Nephron progenitor cell (in vitro differentiated cells): ENCODE data around the gene XDH.

Source experiments
- DNase-seq: peaks from one replicate; pipeline ENCODE4 v3.0.0; 2021
- H3K27ac Mint-ChIP-seq: 2 replicates; pipeline ENCODE4 v1.8.0; 2021; ENCODE audit warnings: mild to moderate bottlenecking, moderate library complexity, mixed read lengths
- H3K27me3 Mint-ChIP-seq: 2 replicates; pipeline ENCODE4 v1.8.0; 2021; ENCODE audit warnings: mild to moderate bottlenecking, low read depth, mixed read lengths; ENCODE audit not compliant: poor library complexity
- H3K36me3 Mint-ChIP-seq: 2 replicates; pipeline ENCODE4 v1.8.0; 2021; ENCODE audit warnings: low read depth, mixed read lengths
- H3K4me1 Mint-ChIP-seq: 2 replicates; pipeline ENCODE4 v1.8.0; 2021; ENCODE audit warnings: mixed read lengths
- H3K4me3 Mint-ChIP-seq: 2 replicates; pipeline ENCODE4 v1.8.0; 2021; ENCODE audit warnings: mild to moderate bottlenecking, moderate library complexity, mixed read lengths
- H3K9me3 Mint-ChIP-seq: 2 replicates; pipeline ENCODE4 v1.8.0; 2021; ENCODE audit warnings: mild to moderate bottlenecking, moderate library complexity, mixed read lengths
- CTCF ChIP-seq: fragments of 200-600 bp; sonication (generic); IDR thresholded peaks from 2 replicates; pipeline ENCODE4 v1.5.0; 2021; ENCODE audit warnings: antibody characterized with exemption

The XDH gene

DNA sequence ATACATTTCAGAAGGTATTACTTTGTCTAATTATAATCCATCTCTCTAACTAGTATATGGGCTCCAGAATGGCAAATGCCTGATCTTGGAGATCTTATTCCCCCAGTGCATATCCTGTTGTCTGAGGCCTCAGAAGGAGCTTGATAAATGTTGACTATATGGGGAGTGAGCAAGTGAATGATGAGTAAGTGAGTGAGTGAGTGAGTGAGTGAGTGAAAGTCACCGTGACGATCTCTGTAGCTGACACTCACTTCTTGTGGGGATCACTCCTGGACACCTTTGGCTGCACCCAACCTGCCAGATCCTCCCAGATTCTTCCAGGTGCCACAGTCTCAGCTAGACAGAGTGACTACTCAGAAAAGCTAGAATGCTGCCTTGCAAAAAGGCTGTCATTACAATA is 2.8 kb downstream of the XDH start:
- Mint-ChIP-seq H3K4me3 (no peak overlapping the region), H3K4me1 (no peaks in the 10 kb centered on the region), H3K27ac (no peak overlapping the region), H3K36me3 (no peaks in the 10 kb centered on the region), H3K9me3 (no peaks in the 10 kb centered on the region), H3K27me3 (peaks cover 5% of the 10 kb centered on the region)
- TF ChIP-seq CTCF: no peak
- DNase-seq: no peak

- H3K4me3 Mint-ChIP-seq: no peak overlapping the region
- H3K9me3 Mint-ChIP-seq: no peaks in the 10 kb centered on the region
- TF ChIP-seq CTCF: no peak
- H3K4me1 Mint-ChIP-seq: no peaks in the 10 kb centered on the region
- H3K27me3 Mint-ChIP-seq: peaks cover 7% of the 10 kb centered on the region
- no peaks in the 10 kb centered on the region for H3K36me3 Mint-ChIP-seq
- no peak for DNase-seq
- H3K27ac Mint-ChIP-seq: no peak overlapping the region
These were observed 7.8 kb downstream of the XDH start for GRCh38 chr2:31406593-31407385.

GRCh38 chr2:31404827-31405226 is 9.7 kb downstream of the XDH start:
- Mint-ChIP-seq H3K36me3 (no peaks in the 10 kb centered on the region), H3K9me3 (peaks cover 5% of the 10 kb centered on the region), H3K27me3 (peaks cover 7% of the 10 kb centered on the region), H3K4me3 (no peak overlapping the region), H3K27ac (no peak overlapping the region), H3K4me1 (peaks cover 3% of the 10 kb centered on the region)
- DNase-seq: no peak
- no peak for TF ChIP-seq CTCF

DNA sequence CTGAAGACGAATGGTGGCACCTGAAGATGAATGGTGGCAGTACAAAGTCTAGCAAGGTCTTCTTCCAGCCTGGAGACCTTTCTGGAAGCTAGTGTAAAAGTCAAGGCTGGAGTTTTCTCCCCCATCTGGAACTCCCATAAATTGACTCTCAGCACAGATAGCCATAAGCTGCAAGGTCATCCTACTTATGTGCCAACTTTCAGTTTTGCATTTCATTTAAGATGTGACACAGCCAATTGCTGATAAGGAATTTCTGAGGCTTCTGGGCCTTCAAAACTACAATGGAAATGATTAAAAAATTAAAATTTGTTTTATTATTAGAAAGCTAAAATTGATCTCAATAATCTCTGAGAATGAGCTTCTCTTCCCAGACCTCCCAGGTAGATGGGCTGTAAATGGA is 10.2 kb downstream of the XDH start:
- H3K9me3 Mint-ChIP-seq: peaks cover 8% of the 10 kb centered on the region
- H3K4me1 Mint-ChIP-seq: peaks cover 3% of the 10 kb centered on the region
- H3K27ac Mint-ChIP-seq: no peak overlapping the region
- no peak for TF ChIP-seq CTCF
- no peak overlapping the region for H3K4me3 Mint-ChIP-seq
- no peak for DNase-seq
- H3K27me3 Mint-ChIP-seq: peaks cover 7% of the 10 kb centered on the region
- H3K36me3 Mint-ChIP-seq: peaks cover under 1% of the 10 kb centered on the region

GRCh38 chr2:31402388-31402787 is 12.2 kb downstream of the XDH start:
- peaks cover 4% of the 10 kb centered on the region for H3K27me3 Mint-ChIP-seq
- peaks cover 5% of the 10 kb centered on the region for H3K36me3 Mint-ChIP-seq
- peaks cover 12% of the 10 kb centered on the region for H3K9me3 Mint-ChIP-seq
- peaks cover 3% of the 10 kb centered on the region for H3K4me1 Mint-ChIP-seq
- DNase-seq: no peak
- TF ChIP-seq CTCF: no peak
- no peak overlapping the region for H3K4me3 Mint-ChIP-seq
- peak overlapping the region; percentile 55 for H3K27ac Mint-ChIP-seq

DNA sequence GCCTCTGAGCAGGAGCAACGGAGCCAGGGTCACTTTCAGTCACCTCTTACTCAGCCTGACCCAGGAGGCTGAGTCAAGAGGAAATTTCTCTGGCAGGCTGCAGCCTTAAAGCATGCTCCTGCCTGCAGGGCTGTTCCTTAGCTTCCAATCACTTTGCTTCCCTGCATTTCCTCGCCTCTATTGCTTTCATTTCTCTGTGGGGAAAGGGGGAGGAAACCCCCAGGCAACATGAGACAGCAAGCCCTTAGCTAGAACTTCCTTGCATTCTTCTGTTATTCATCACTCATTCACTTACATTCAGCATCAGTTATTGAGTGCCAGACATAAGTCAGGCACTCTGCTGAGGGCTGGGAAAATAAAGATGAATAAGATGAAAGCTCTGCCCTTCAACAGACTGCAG is 13.0 kb downstream of the XDH start:
- Mint-ChIP-seq H3K4me3 (no peak overlapping the region), H3K9me3 (peaks cover 12% of the 10 kb centered on the region), H3K36me3 (peaks cover 5% of the 10 kb centered on the region), H3K27ac (no peak overlapping the region), H3K27me3 (peaks cover 4% of the 10 kb centered on the region), H3K4me1 (peaks cover 3% of the 10 kb centered on the region)
- TF ChIP-seq CTCF: no peak
- DNase-seq: no peak
